GM19372 (cell line): ENCODE measurements around the gene ITGB1BP1.
A peak's percentile ranks its signal among the peaks of the same experiment; 100 is the strongest.

ENCODE experiments used
- ATAC-seq: cut with Tn5 transposase; IDR thresholded peaks from one replicate; pipeline ENCODE4 v1.9.1; 2021; ENCODE audit warnings: mild to moderate bottlenecking, low read depth, moderate library complexity; ENCODE audit not compliant: unreplicated experiment

Gene ITGB1BP1

GRCh38 chr2:9428965-9429577, 5.7 kb upstream of the ITGB1BP1 start:
- ATAC-seq = no peak

- ATAC-seq = no peak
These were observed 1.3 kb upstream of the ITGB1BP1 start for GRCh38 chr2:9424447-9425164.

- peak; percentile 5 for ATAC-seq
These were observed 569 bp upstream of the ITGB1BP1 start for GRCh38 chr2:9423922-9424272.

- peak; percentile 14 for ATAC-seq
These were observed 818 bp downstream of the ITGB1BP1 start for GRCh38 chr2:9422321-9423099.

GRCh38 chr2:9420495-9420894, 2.8 kb downstream of the ITGB1BP1 start:
- ATAC-seq = no peak

- ATAC-seq = no peak
These were observed 3.8 kb downstream of the ITGB1BP1 start for GRCh38 chr2:9419541-9419940.

- ATAC-seq = no peak
These were observed 4.6 kb downstream of the ITGB1BP1 start for GRCh38 chr2:9418746-9419145.

- ATAC-seq = no peak
These were observed 5.6 kb downstream of the ITGB1BP1 start for GRCh38 chr2:9417725-9418124.

- no peak for ATAC-seq
These were observed 6.4 kb downstream of the ITGB1BP1 start for GRCh38 chr2:9416962-9417316.

- ATAC-seq = no peak
These were observed 6.9 kb downstream of the ITGB1BP1 start for GRCh38 chr2:9416267-9416961.

GRCh38 chr2:9415516-9416169, 7.7 kb downstream of the ITGB1BP1 start:
- ATAC-seq = no peak

GRCh38 chr2:9412781-9413180, 10.5 kb downstream of the ITGB1BP1 start:
- no peak for ATAC-seq

GRCh38 chr2:9410108-9410507, 13.2 kb downstream of the ITGB1BP1 start:
- ATAC-seq = peak; percentile 71

GRCh38 chr2:9408641-9409151, 14.6 kb downstream of the ITGB1BP1 start:
- ATAC-seq = no peak

- no peak for ATAC-seq
These were observed 15.9 kb downstream of the ITGB1BP1 start for GRCh38 chr2:9407363-9407811.

GRCh38 chr2:9406529-9407362, 16.6 kb downstream of the ITGB1BP1 start:
- ATAC-seq = no peak

- no peak for ATAC-seq
These were observed 17.7 kb downstream of the ITGB1BP1 start for GRCh38 chr2:9405636-9406035.

- no peak for ATAC-seq
These were observed 18.9 kb downstream of the ITGB1BP1 start for GRCh38 chr2:9404451-9404850.

GRCh38 chr2:9403924-9404323, 19.4 kb downstream of the ITGB1BP1 start:
- no peak for ATAC-seq
